ENCODE data around the gene PAQR7. TPM values are rescaled to one million over a fixed set of nuclear protein-coding genes. Genes with fewer than 3 reads are reported as not detected.

The PAQR7 gene
- total RNA-seq, 2 experiments from 2014 or later: 1.1 to 1.5 TPM

- H3K4me1 ChIP-seq (ENCODE audit: insufficient read depth, low read length): peaks cover 44% of the 10 kb centered on the region
These were observed 55.0 kb downstream of the PAQR7 start for GRCh38 chr1:25820247-25821111.

GRCh38 chr1:25819491-25820246 is 55.8 kb downstream of the PAQR7 start, which contains the start of gene MTFR1L:
Gene MTFR1L, plus strand, starts transcription at chr1:25819954. Its CDS starts 3,151 bp downstream, at chr1:25823105.
- Mint-ChIP-seq H3K4me3 (peak within 1 kb of the TSS; percentile 98), H3K36me3 (ENCODE audit: low read depth) (peaks cover 27% of the 10 kb centered on the region), H3K4me1 (ENCODE audit: low read depth) (peaks cover 49% of the 10 kb centered on the region), H3K27me3 (no peaks in the 10 kb centered on the region), H3K9me3 (no peaks in the 10 kb centered on the region), H3K27ac (peak within 1 kb of the TSS; percentile 97)
- CTCF ChIA-PET: interaction anchor here (1.3 to 1.7 kb wide), 4 partner anchors 9 to 415 kb away, joined by 3 to 7 read pairs (median 5); partner anchors contain the start of genes CEP85 and PAQR7
- Histone ChIP-seq H3K27me3 (ENCODE audit: control insufficient read depth in 1 of 2, insufficient read depth in 2 of 2, low read length in 2 of 2) (no peaks in the 10 kb centered on the region), H3K4me1 (ENCODE audit: insufficient read depth, low read length) (peaks cover 44% of the 10 kb centered on the region), H3K27ac (ENCODE audit: low read depth in 1 of 2, low read length in 2 of 2) (peak within 1 kb of the TSS; percentile 88 to 89), H3K36me3 (ENCODE audit: insufficient read depth, low read length) (peaks cover 2% of the 10 kb centered on the region), H3K4me3 (ENCODE audit: low read length) (peak within 1 kb of the TSS; percentile 97), H3K9me3 (ENCODE audit: control insufficient read depth in 1 of 2, insufficient read depth in 1 of 2, low read length in 2 of 2) (no peaks in the 10 kb centered on the region)
- DNase-seq (peak; percentile 87 to 97 (median 93)), ATAC-seq (ENCODE audit: poor library complexity) (peak; percentile 85)
- TF ChIP-seq, protein P1, sequence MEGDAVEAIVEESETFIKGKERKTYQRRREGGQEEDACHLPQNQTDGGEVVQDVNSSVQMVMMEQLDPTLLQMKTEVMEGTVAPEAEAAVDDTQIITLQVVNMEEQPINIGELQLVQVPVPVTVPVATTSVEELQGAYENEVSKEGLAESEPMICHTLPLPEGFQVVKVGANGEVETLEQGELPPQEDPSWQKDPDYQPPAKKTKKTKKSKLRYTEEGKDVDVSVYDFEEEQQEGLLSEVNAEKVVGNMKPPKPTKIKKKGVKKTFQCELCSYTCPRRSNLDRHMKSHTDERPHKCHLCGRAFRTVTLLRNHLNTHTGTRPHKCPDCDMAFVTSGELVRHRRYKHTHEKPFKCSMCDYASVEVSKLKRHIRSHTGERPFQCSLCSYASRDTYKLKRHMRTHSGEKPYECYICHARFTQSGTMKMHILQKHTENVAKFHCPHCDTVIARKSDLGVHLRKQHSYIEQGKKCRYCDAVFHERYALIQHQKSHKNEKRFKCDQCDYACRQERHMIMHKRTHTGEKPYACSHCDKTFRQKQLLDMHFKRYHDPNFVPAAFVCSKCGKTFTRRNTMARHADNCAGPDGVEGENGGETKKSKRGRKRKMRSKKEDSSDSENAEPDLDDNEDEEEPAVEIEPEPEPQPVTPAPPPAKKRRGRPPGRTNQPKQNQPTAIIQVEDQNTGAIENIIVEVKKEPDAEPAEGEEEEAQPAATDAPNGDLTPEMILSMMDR (IDR thresholded peaks at IDR 0.05): no peak
- POLR2A ChIA-PET: interaction anchor here (0.6 to 3.7 kb wide), 50 partner anchors 9 to 652 kb away, joined by 3 to 43 read pairs (median 5); partner anchors contain the start of genes AUNIP, HMGN2, PAFAH2 and PAQR7
- intact Hi-C loops (cut with DNase I, micrococcal nuclease): loop anchor here (1.0 to 5.0 kb wide), 6 partner anchors 39 to 572 kb away; partner anchors contain the start of genes AUNIP (in 1 of the 2), PAFAH2 (in 1 of the 2), PAQR7 (in 1 of the 2) and RSRP1 (in 1 of the 2)

More at GRCh38 chr1:25820247-25821111, 55.0 kb downstream of the PAQR7 start:
- Histone ChIP-seq H3K36me3 (ENCODE audit: insufficient read depth, low read length) (peaks cover under 1% of the 10 kb centered on the region), H3K4me3 (ENCODE audit: low read length) (peak overlapping the region; percentile 97), H3K9me3 (ENCODE audit: control insufficient read depth in 1 of 2, insufficient read depth in 1 of 2, low read length in 2 of 2) (no peaks in the 10 kb centered on the region), H3K27ac (ENCODE audit: low read depth in 1 of 2, low read length in 2 of 2) (peak overlapping the region; percentile 88 to 89), H3K27me3 (ENCODE audit: control insufficient read depth in 1 of 2, insufficient read depth in 2 of 2, low read length in 2 of 2) (no peaks in the 10 kb centered on the region)
- H3K9me3 Mint-ChIP-seq: no peaks in the 10 kb centered on the region
- CTCF ChIA-PET: interaction anchor here (0.8 to 1.7 kb wide), 7 partner anchors 10 to 414 kb away, joined by 3 to 7 read pairs (median 3); partner anchors contain the start of genes CEP85 and PAQR7
- H3K4me3 Mint-ChIP-seq: peak overlapping the region; percentile 98
- intact Hi-C loops (cut with DNase I, micrococcal nuclease): loop anchor here in 1 of 2 experiments (1.0 to 5.0 kb wide), 5 partner anchors 38 to 393 kb away; partner anchors contain the start of genes AUNIP, PAFAH2 and PAQR7
- H3K27ac Mint-ChIP-seq: peak overlapping the region; percentile 97
- ATAC-seq (ENCODE audit: poor library complexity): peak; percentile 69
- peaks cover 23% of the 10 kb centered on the region for H3K36me3 Mint-ChIP-seq (ENCODE audit: low read depth)
- peaks cover 50% of the 10 kb centered on the region for H3K4me1 Mint-ChIP-seq (ENCODE audit: low read depth)
- DNase-seq: peak; percentile 54 to 89 (median 66)
- TF ChIP-seq, protein P1 (IDR thresholded peaks at IDR 0.05): no peak
- no peaks in the 10 kb centered on the region for H3K27me3 Mint-ChIP-seq
- POLR2A ChIA-PET: interaction anchor here (0.7 to 3.7 kb wide), 47 partner anchors 10 to 651 kb away, joined by 3 to 43 read pairs (median 5); partner anchors contain the start of genes AUNIP, DHDDS, HMGN2 and PAFAH2

All from CD4-positive, alpha-beta T cell (primary cell).